Right renal cortex interstitium (tissue), 3 donors: ENCODE data around the gene RETNLB. TPM values are rescaled to one million over a fixed set of nuclear protein-coding genes. Genes with fewer than 3 reads are reported as not detected.

Source experiments
- polyA plus RNA-seq, 3 donors: library from polyadenylated mRNA; unstranded; fragments of 120-200 nt; gene quantifications; one replicate each; pipeline ENCODE4 v1.2.1, GENCODE V29; 2013; ENCODE audit not compliant: insufficient read length in 3 of 3

The RETNLB gene
- polyA plus RNA-seq, 3 donors = not detected

Other genes starting within 250 kb of the RETNLB start
- gene MYH15, start 246.8 kb downstream of the RETNLB start, polyA plus RNA-seq = under 1 TPM; 0.25 to 0.28 (median 0.25) TPM
- gene CIP2A, start 168.0 kb downstream of the RETNLB start, polyA plus RNA-seq = 10 to 100 TPM; 18.4 to 20.9 (median 20.0) TPM
- gene DZIP3, start 167.7 kb downstream of the RETNLB start, polyA plus RNA-seq = 10 to 100 TPM; 31.7 to 39.3 (median 37.2) TPM
- under 1 TPM in 1 of 3 donors, not detected in 2; 0.12 TPM for gene TRAT1, start 65.4 kb upstream of the RETNLB start, polyA plus RNA-seq
- gene GUCA1C, start 196.5 kb upstream of the RETNLB start, polyA plus RNA-seq = under 1 TPM; 0.18 to 0.64 (median 0.21) TPM